Adipocyte (in vitro differentiated cells): Measurements from ENCODE around the gene GRIN1.

Experiments
- DNase-seq: peaks from one replicate; pipeline ENCODE4 v3.0.0-alpha.2; 2015; ENCODE audit warnings: low read depth
- H3K27me3 ChIP-seq: replicated peaks from 2 replicates; pipeline ENCODE4 v1.7.0; 2013; ENCODE audit warnings: mild to moderate bottlenecking, low read length, moderate library complexity; ENCODE audit not compliant: control insufficient read depth, insufficient read depth
- H3K36me3 ChIP-seq: 2 replicates; pipeline ENCODE4 v1.7.0; 2013; ENCODE audit warnings: low read length, mild to moderate bottlenecking, moderate library complexity; ENCODE audit not compliant: control insufficient read depth, insufficient read depth, severe bottlenecking
- H3K4me1 ChIP-seq: 2 replicates; pipeline ENCODE4 v1.7.0; 2013; ENCODE audit warnings: mild to moderate bottlenecking, low read length, moderate library complexity; ENCODE audit not compliant: control insufficient read depth, insufficient read depth
- H3K4me3 ChIP-seq: 2 replicates; pipeline ENCODE4 v1.7.0; 2013; ENCODE audit warnings: mild to moderate bottlenecking, low read length, moderate library complexity
- H3K9ac ChIP-seq: 2 replicates; pipeline ENCODE4 v1.7.0; 2013; ENCODE audit warnings: mild to moderate bottlenecking, low read length, moderate library complexity
- H3K9me3 ChIP-seq: 2 replicates; pipeline ENCODE4 v1.7.0; 2013; ENCODE audit warnings: mild to moderate bottlenecking, low read length, moderate library complexity; ENCODE audit not compliant: control insufficient read depth

Gene GRIN1

DNA sequence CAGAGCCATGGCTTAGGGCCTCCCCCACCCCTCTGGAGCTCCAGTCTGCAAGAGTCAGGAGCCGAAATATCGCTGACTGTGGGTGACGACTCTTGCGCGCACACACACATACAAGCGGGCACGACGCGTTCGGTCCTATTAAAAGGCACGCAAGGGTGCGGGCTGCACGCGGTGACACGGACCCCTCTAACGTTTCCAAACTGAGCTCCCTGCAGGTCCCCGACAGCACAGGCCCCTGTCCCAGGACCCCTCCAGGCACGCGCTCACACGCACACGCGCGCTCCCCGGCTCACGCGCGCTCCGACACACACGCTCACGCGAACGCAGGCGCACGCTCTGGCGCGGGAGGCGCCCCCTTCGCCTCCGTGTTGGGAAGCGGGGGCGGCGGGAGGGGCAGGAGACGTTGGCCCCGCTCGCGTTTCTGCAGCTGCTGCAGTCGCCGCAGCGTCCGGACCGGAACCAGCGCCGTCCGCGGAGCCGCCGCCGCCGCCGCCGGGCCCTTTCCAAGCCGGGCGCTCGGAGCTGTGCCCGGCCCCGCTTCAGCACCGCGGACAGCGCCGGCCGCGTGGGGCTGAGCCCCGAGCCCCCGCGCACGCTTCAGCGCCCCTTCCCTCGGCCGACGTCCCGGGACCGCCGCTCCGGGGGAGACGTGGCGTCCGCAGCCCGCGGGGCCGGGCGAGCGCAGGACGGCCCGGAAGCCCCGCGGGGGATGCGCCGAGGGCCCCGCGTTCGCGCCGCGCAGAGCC is at the start of gene GRIN1:
Gene GRIN1, plus strand, starts transcription at position 433 of the 746 bp plus-strand sequence. CDS start 333 bp downstream, outside the sequence.
- Histone ChIP-seq H3K27me3 (peaks cover 59% of the 10 kb centered on the region), H3K9me3 (no peaks in the 10 kb centered on the region), H3K36me3 (no peaks in the 10 kb centered on the region), H3K4me1 (no peaks in the 10 kb centered on the region), H3K4me3 (peak within 1 kb of the TSS; percentile 44), H3K9ac (no peak within 1 kb of the TSS)
- peak; percentile 76 for DNase-seq

- peaks cover 31% of the 10 kb centered on the region for H3K36me3 ChIP-seq
- peak overlapping the region; percentile 10 for H3K9ac ChIP-seq
- H3K27me3 ChIP-seq: no peaks in the 10 kb centered on the region
- no peak overlapping the region for H3K4me3 ChIP-seq
- peaks cover 20% of the 10 kb centered on the region for H3K4me1 ChIP-seq
- no peaks in the 10 kb centered on the region for H3K9me3 ChIP-seq
- DNase-seq: no peak
Measured at GRCh38 chr9:137089232-137089947, 49.6 kb upstream of the GRIN1 start.

- Histone ChIP-seq H3K27me3 (no peaks in the 10 kb centered on the region), H3K4me1 (no peaks in the 10 kb centered on the region), H3K4me3 (no peak overlapping the region), H3K36me3 (peaks cover 61% of the 10 kb centered on the region), H3K9me3 (no peaks in the 10 kb centered on the region), H3K9ac (no peak overlapping the region)
- no peak for DNase-seq
Measured at GRCh38 chr9:137095664-137096517, 43.1 kb upstream of the GRIN1 start.

GRCh38 chr9:137096785-137097546 is 42.0 kb upstream of the GRIN1 start:
- H3K36me3 ChIP-seq: peaks cover 64% of the 10 kb centered on the region
- no peaks in the 10 kb centered on the region for H3K9me3 ChIP-seq
- no peaks in the 10 kb centered on the region for H3K4me1 ChIP-seq
- H3K4me3 ChIP-seq: no peak overlapping the region
- DNase-seq: no peak
- H3K27me3 ChIP-seq: no peaks in the 10 kb centered on the region
- no peak overlapping the region for H3K9ac ChIP-seq

GRCh38 chr9:137097761-137098462 is 41.0 kb upstream of the GRIN1 start:
- Histone ChIP-seq H3K9ac (no peak overlapping the region), H3K27me3 (no peaks in the 10 kb centered on the region), H3K4me1 (no peaks in the 10 kb centered on the region), H3K9me3 (no peaks in the 10 kb centered on the region), H3K36me3 (peaks cover 64% of the 10 kb centered on the region), H3K4me3 (no peak overlapping the region)
- DNase-seq: no peak

- Histone ChIP-seq H3K27me3 (no peaks in the 10 kb centered on the region), H3K4me3 (no peak overlapping the region), H3K9me3 (no peaks in the 10 kb centered on the region), H3K9ac (no peak overlapping the region), H3K36me3 (peaks cover 75% of the 10 kb centered on the region), H3K4me1 (no peaks in the 10 kb centered on the region)
- no peak for DNase-seq
Measured at GRCh38 chr9:137099231-137099630, 39.7 kb upstream of the GRIN1 start.

DNA sequence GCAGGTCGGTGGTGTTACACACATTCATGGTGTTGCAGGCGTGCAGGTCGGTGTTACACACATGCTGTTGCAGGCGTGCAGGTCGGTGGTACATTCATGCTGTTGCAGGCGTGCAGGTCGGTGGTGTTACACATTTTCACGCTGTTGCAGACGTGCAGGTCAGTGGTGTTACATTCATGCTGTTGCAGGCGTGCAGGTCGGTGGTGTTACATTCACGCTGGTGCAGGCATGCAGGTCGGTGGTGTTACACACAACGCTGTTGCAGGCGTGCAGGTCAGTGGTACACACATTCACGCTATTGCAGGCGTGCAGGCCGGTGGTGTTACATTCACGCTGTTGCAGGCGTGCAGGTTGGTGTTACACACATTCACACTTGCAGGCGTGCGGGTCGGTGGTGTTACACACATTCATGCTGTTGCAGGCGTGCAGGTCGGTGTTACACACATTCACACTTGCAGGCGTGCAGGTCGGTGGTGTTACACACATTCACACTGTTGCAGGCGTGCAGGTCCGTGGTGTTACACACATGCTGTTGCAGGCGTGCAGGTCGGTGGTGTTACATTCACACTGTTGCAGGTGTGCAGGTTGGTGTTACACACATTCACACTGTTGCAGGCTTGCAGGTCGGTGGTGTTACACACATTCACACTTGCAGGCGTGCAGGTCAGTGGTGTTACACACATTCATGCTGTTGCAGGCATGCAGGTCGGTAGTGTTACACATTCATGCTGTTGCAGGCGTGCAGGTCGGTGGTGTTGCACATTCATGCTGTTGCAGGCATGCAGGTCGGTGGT is 35.6 kb upstream of the GRIN1 start:
- Histone ChIP-seq H3K4me1 (no peaks in the 10 kb centered on the region), H3K27me3 (no peaks in the 10 kb centered on the region), H3K9me3 (no peaks in the 10 kb centered on the region), H3K36me3 (peaks cover 85% of the 10 kb centered on the region), H3K4me3 (no peak overlapping the region), H3K9ac (no peak overlapping the region)
- no peak for DNase-seq

DNA sequence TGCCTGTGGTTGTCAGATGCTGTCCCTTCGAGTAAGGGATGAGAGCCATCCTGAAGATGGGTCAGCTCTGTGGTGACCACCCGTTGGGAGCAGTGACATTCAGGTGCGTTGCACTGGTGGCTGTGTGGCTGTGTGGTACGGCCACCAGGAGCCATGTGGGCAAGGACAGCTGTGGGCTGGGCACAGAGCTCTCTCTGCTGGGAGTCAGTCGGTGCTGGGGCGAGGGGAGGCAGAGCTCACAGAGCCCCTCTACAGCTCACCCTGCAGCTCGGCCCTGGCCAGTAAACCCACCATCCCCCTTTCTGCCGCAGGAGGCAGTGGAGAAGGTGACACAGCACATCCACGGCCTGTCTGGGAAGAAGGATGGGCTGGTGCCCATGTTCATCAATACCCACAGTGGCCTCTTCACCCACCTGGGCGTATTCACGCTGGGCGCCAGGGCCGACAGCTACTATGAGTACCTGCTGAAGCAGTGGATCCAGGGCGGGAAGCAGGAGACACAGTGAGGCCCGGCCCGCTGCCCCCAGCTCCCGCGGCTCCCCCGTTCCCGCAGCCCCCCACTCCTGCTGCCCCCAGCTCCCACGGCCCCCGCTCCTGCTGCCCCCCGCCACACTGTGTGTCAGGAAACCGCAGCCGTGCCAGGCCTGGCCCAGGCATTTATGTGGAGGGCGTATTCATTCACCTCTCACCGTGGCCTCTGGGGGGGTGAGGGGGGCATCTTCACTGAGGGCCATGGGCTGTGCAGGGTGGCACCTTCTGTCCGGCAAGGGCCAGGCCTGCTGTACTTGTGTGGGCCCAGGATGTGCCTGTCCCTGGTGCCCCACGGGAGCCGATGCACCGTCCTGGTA is 32.9 kb upstream of the GRIN1 start:
- no peak for DNase-seq
- H3K4me1 ChIP-seq: no peaks in the 10 kb centered on the region
- no peak overlapping the region for H3K4me3 ChIP-seq
- H3K36me3 ChIP-seq: peaks cover 85% of the 10 kb centered on the region
- no peaks in the 10 kb centered on the region for H3K27me3 ChIP-seq
- H3K9me3 ChIP-seq: no peaks in the 10 kb centered on the region
- H3K9ac ChIP-seq: no peak overlapping the region

DNA sequence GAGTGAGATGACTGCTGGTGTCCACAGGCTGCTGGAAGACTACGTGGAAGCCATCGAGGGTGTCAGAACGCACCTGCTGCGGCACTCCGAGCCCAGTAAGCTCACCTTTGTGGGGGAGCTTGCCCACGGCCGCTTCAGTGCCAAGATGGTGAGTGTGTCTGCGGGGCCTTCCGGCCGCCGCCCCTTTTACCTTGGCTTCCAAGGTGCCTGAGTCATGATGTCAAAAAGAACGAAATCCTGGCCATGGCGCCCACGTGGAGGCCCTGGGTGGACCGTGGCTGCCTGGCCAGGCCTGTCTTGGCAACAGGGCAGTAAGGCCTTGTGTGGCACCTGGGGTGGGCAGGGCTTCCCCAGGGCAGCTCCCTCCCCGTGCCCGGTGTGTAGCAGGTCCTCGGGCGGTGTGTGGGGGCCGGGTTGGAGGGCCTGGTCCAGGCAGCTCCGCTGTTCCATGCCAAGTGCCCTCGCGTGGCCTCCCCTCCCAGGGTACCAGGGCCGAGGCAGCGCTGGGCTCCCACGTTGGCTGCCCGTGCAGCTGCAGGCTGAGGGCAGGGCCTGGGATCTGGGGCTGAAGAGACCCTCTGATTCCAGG is 32.2 kb upstream of the GRIN1 start:
- Histone ChIP-seq H3K4me3 (no peak overlapping the region), H3K36me3 (peaks cover 77% of the 10 kb centered on the region), H3K9ac (no peak overlapping the region), H3K4me1 (no peaks in the 10 kb centered on the region), H3K9me3 (no peaks in the 10 kb centered on the region), H3K27me3 (no peaks in the 10 kb centered on the region)
- no peak for DNase-seq
